Activated T-cell treated with anti-CD3 and anti-CD28 coated beads for 24 hours (primary cell): ENCODE data around the gene STUM.
A peak's percentile ranks its signal among the peaks of the same experiment; 100 is the strongest.

Experiments
- DNase-seq: peaks from one replicate; pipeline ENCODE4 v3.0.0-alpha.2; 2020; ENCODE audit warnings: low read depth

The STUM gene

GRCh38 chr1:226562989-226563388 lies 14.4 kb downstream of the STUM start:
- DNase-seq = no peak

- no peak for DNase-seq
Measured at GRCh38 chr1:226563666-226564065, 15.1 kb downstream of the STUM start.

GRCh38 chr1:226565476-226565875 lies 16.9 kb downstream of the STUM start:
- no peak for DNase-seq

- no peak for DNase-seq
Measured at GRCh38 chr1:226566234-226566633, 17.7 kb downstream of the STUM start.

- DNase-seq = no peak
Measured at GRCh38 chr1:226566760-226567159, 18.2 kb downstream of the STUM start.

- DNase-seq = no peak
Measured at GRCh38 chr1:226568077-226568831, 19.7 kb downstream of the STUM start.

- no peak for DNase-seq
Measured at GRCh38 chr1:226568975-226569741, 20.6 kb downstream of the STUM start.

GRCh38 chr1:226569879-226570547 lies 21.4 kb downstream of the STUM start:
- peak; percentile 9 for DNase-seq

GRCh38 chr1:226571893-226572292 lies 23.3 kb downstream of the STUM start:
- DNase-seq = no peak

- no peak for DNase-seq
Measured at GRCh38 chr1:226572325-226572726, 23.8 kb downstream of the STUM start.

GRCh38 chr1:226574044-226574443 lies 25.5 kb downstream of the STUM start:
- DNase-seq = no peak

- no peak for DNase-seq
Measured at GRCh38 chr1:226574591-226575435, 26.2 kb downstream of the STUM start.

- no peak for DNase-seq
Measured at GRCh38 chr1:226575436-226575720, 26.8 kb downstream of the STUM start.

- DNase-seq = no peak
Measured at GRCh38 chr1:226575739-226576378, 27.3 kb downstream of the STUM start.

GRCh38 chr1:226576601-226577000 lies 28.0 kb downstream of the STUM start:
- DNase-seq = no peak

- DNase-seq = no peak
Measured at GRCh38 chr1:226577401-226578180, 29.0 kb downstream of the STUM start.

- DNase-seq = no peak
Measured at GRCh38 chr1:226578946-226579578, 30.5 kb downstream of the STUM start.

GRCh38 chr1:226579781-226580323 lies 31.3 kb downstream of the STUM start:
- no peak for DNase-seq

- no peak for DNase-seq
Measured at GRCh38 chr1:226580625-226581270, 32.2 kb downstream of the STUM start.
